HG03139 (cell line): Measurements from ENCODE around the gene COL5A1.

Experiments used
- ATAC-seq: cut with Tn5 transposase; IDR thresholded peaks from one replicate; pipeline ENCODE4 v1.9.1; 2021; ENCODE audit not compliant: unreplicated experiment

The COL5A1 gene

GRCh38 chr9:134868751-134869553, 227.3 kb downstream of the COL5A1 start:
- ATAC-seq: no peak

- ATAC-seq: no peak
These were observed 228.1 kb downstream of the COL5A1 start for GRCh38 chr9:134869554-134870300.

- no peak for ATAC-seq
These were observed 228.7 kb downstream of the COL5A1 start for GRCh38 chr9:134870301-134870694.

- no peak for ATAC-seq
These were observed 229.4 kb downstream of the COL5A1 start for GRCh38 chr9:134870746-134871662.

- ATAC-seq: no peak
These were observed 230.2 kb downstream of the COL5A1 start for GRCh38 chr9:134871697-134872340.

GRCh38 chr9:134872482-134873231, 231.1 kb downstream of the COL5A1 start:
- no peak for ATAC-seq

- ATAC-seq: no peak
These were observed 233.8 kb downstream of the COL5A1 start for GRCh38 chr9:134875371-134875770.

- no peak for ATAC-seq
These were observed 235.9 kb downstream of the COL5A1 start for GRCh38 chr9:134877541-134877940.

GRCh38 chr9:134879664-134880483, 238.3 kb downstream of the COL5A1 start:
- ATAC-seq: no peak

- no peak for ATAC-seq
These were observed 239.1 kb downstream of the COL5A1 start, which contains the start of gene FCN2 for GRCh38 chr9:134880484-134881312. TSS of gene FCN2 (plus strand) at chr9:134880810. CDS start at chr9:134880822, 12 bp downstream.

- ATAC-seq: no peak
These were observed 239.7 kb downstream of the COL5A1 start for GRCh38 chr9:134881313-134881670.

GRCh38 chr9:134882204-134882785, 240.7 kb downstream of the COL5A1 start:
- no peak for ATAC-seq

GRCh38 chr9:134883040-134883782, 241.6 kb downstream of the COL5A1 start:
- ATAC-seq: no peak

- ATAC-seq: no peak
These were observed 242.9 kb downstream of the COL5A1 start for GRCh38 chr9:134884492-134884891.

- ATAC-seq: no peak
These were observed 243.5 kb downstream of the COL5A1 start for GRCh38 chr9:134885001-134885678.

- ATAC-seq: no peak
These were observed 244.2 kb downstream of the COL5A1 start for GRCh38 chr9:134885679-134886412.
